Epithelial cell of esophagus (primary cell): ENCODE measurements around the gene CRMP1.

ENCODE experiments used
- DNase-seq: peaks from one replicate; pipeline ENCODE4 v3.0.0; 2010; ENCODE audit warnings: low read depth
- H3K4me3 ChIP-seq: 2 replicates; pipeline ENCODE4 v1.5.1; 2011; ENCODE audit warnings: mild to moderate bottlenecking, low read length, control low read depth
- CTCF ChIP-seq: IDR thresholded peaks from 2 replicates; pipeline ENCODE4 v1.5.1; 2011; ENCODE audit warnings: low read depth, mild to moderate bottlenecking, low read length, control low read depth, inconsistent platforms; ENCODE audit not compliant: insufficient read depth; ENCODE audit errors: missing control alignments

CRMP1 gene

GRCh38 chr4:5791654-5792053 is 101.2 kb downstream of the CRMP1 start:
- no peak overlapping the region for H3K4me3 ChIP-seq
- TF ChIP-seq CTCF = no peak
- no peak for DNase-seq

- TF ChIP-seq CTCF = no peak
- DNase-seq = no peak
- no peak overlapping the region for H3K4me3 ChIP-seq
Measured at GRCh38 chr4:5790546-5790857, 102.4 kb downstream of the CRMP1 start.

GRCh38 chr4:5789141-5789540 is 103.7 kb downstream of the CRMP1 start:
- DNase-seq = no peak
- no peak for TF ChIP-seq CTCF
- no peak overlapping the region for H3K4me3 ChIP-seq

GRCh38 chr4:5788144-5788543 is 104.7 kb downstream of the CRMP1 start:
- H3K4me3 ChIP-seq = no peak overlapping the region
- no peak for DNase-seq
- TF ChIP-seq CTCF = no peak

GRCh38 chr4:5787311-5787710 is 105.6 kb downstream of the CRMP1 start:
- no peak for DNase-seq
- TF ChIP-seq CTCF = no peak
- no peak overlapping the region for H3K4me3 ChIP-seq

- DNase-seq = peak; percentile 96
- no peak for TF ChIP-seq CTCF
- H3K4me3 ChIP-seq = no peak overlapping the region
Measured at GRCh38 chr4:5785806-5786680, 106.8 kb downstream of the CRMP1 start.
